ENCODE data around the gene KISS1. TPM values are rescaled to one million over a fixed set of nuclear protein-coding genes. Genes with fewer than 3 reads are reported as not detected.

Gene KISS1
- total RNA-seq, 1 donor from 2014 or later = 0.77 TPM

DNA sequence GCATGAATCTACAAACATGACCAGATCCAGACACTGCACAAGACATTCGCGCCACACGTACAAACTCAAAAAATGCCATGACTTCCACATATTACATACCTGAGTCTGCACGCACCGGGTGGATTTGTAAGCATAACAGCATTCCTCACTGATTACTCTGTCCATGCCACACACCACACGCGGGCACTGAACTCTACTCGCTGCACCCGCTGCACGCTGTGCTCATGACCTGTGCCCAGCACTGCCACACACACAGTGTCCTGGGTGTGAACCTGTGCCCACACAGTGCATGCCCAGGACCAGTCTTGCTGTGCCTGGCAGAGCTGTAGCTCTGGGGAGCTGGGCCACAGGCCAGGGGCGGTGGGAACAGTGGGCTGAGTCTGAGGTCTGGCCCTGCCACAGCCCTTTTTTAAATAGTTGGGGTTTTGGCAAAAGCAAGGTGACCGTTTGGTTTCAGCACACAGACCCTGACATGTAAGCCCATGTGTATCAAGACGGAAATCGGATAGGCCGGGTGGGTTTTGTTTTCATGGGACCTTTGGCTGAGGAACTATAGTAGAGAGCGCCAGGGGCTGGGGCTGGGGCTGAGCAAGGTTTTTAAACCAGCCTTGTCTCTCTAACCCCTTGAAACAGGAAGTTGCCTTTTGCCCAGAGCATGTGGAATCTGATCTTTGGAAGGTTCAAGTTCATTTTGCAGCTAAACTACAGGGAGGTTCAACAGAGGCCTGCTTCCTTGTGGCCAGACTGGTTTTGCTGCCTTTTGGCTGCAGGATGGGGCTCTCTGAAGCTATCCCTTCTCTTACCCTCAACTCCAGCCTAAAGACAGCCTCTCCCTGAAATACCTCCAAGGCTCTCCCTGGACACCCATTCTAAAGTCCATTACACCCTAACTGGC lies 29.8 kb upstream of the KISS1 start:
- no peak overlapping the region for H3K4me3 Mint-ChIP-seq (ENCODE audit: unreplicated experiment)
- no peaks in the 10 kb centered on the region for H3K9me3 Mint-ChIP-seq (ENCODE audit: low read depth)
- TF ChIP-seq CTCF (IDR thresholded peaks at IDR 0.05) = no peak
- H3K4me1 Mint-ChIP-seq (ENCODE audit: low read depth) = peaks cover 4% of the 10 kb centered on the region
- H3K27ac Mint-ChIP-seq (ENCODE audit: unreplicated experiment) = no peak overlapping the region
- peaks cover 2% of the 10 kb centered on the region for H3K27me3 Mint-ChIP-seq (ENCODE audit: low read depth)
- no peaks in the 10 kb centered on the region for H3K36me3 Mint-ChIP-seq (ENCODE audit: low read depth)
- DNase-seq (ENCODE audit: low spot score) = no peak

DNA sequence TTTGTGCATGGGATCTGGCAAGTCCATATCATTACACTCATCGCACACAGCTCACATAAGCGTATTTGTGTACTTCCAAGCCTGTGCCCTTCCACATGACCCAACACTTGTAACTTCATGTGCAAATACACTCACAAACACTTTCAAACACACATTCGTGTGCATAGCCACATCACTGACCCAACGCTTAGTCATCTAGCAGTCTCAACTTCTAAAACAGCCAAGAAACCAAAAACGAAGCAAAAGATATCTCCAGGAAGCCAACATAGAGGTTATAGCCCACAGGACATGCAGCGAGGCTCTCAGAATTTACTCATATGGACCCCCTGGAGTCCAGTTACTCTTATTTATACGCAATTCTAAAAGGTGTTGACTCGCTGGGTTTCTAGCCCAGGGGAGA lies 28.4 kb upstream of the KISS1 start:
- no peak for DNase-seq (ENCODE audit: low spot score)
- H3K27me3 Mint-ChIP-seq (ENCODE audit: low read depth) = peaks cover 2% of the 10 kb centered on the region
- no peak for TF ChIP-seq CTCF (IDR thresholded peaks at IDR 0.05)

DNA sequence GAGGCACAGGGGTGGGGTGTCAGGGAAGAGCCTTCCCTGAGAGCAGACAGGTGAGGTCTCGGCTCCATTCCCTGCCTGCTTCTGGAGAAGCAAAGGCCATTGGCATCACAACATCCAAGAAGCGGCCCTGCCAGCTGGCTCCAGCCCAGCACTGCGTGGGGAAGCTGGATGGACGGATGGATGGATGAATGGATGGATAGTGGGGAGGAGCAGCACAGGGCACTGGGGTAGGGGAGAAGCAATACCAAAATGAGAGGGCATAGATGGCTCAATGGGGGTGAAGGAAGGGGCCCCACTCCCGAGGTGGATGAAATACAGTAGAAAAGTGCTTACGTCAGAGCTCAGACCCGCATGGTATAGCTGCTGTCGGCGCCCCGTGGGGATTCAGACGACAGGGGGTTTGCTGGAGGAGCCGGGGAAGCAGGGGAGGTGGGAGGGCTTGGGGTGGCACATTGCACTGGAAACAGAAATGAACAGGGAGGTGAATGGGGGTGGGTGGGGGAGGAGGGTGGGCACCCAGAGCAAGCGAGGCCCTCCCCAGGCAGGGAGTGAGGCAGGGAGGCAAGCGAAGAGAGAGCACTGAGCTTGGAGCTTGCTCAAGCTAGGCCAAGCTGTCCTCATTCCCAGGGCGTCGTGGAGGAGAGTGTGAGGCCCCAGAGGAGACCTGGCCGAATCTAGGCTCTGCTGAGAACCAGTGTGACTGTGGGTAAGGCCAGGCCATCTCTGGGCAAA lies 27.0 kb upstream of the KISS1 start:
- DNase-seq (ENCODE audit: low spot score) = no peak
- Mint-ChIP-seq H3K9me3 (ENCODE audit: low read depth) (no peaks in the 10 kb centered on the region), H3K4me1 (ENCODE audit: low read depth) (peaks cover 4% of the 10 kb centered on the region), H3K36me3 (ENCODE audit: low read depth) (no peaks in the 10 kb centered on the region), H3K27me3 (ENCODE audit: low read depth) (no peaks in the 10 kb centered on the region), H3K4me3 (ENCODE audit: unreplicated experiment) (no peak overlapping the region), H3K27ac (ENCODE audit: unreplicated experiment) (no peak overlapping the region)
- TF ChIP-seq CTCF (IDR thresholded peaks at IDR 0.05) = no peak

More for the DNA sequence above, 28.4 kb upstream of the KISS1 start:
- Mint-ChIP-seq H3K4me3 (ENCODE audit: unreplicated experiment) (no peak overlapping the region), H3K27ac (ENCODE audit: unreplicated experiment) (no peak overlapping the region), H3K4me1 (ENCODE audit: low read depth) (peaks cover 4% of the 10 kb centered on the region), H3K9me3 (ENCODE audit: low read depth) (no peaks in the 10 kb centered on the region), H3K36me3 (ENCODE audit: low read depth) (no peaks in the 10 kb centered on the region)

- Mint-ChIP-seq H3K4me1 (ENCODE audit: low read depth) (peaks cover 4% of the 10 kb centered on the region), H3K36me3 (ENCODE audit: low read depth) (no peaks in the 10 kb centered on the region), H3K4me3 (ENCODE audit: unreplicated experiment) (no peak overlapping the region), H3K27ac (ENCODE audit: unreplicated experiment) (no peak overlapping the region), H3K27me3 (ENCODE audit: low read depth) (peaks cover 5% of the 10 kb centered on the region), H3K9me3 (ENCODE audit: low read depth) (no peaks in the 10 kb centered on the region)
- no peak for DNase-seq (ENCODE audit: low spot score)
- no peak for TF ChIP-seq CTCF (IDR thresholded peaks at IDR 0.05)
These were observed 26.4 kb upstream of the KISS1 start for GRCh38 chr1:204222764-204223055.

GRCh38 chr1:204222006-204222763 lies 25.9 kb upstream of the KISS1 start:
- no peak for DNase-seq (ENCODE audit: low spot score)
- Mint-ChIP-seq H3K4me1 (ENCODE audit: low read depth) (peaks cover 4% of the 10 kb centered on the region), H3K36me3 (ENCODE audit: low read depth) (no peaks in the 10 kb centered on the region), H3K4me3 (ENCODE audit: unreplicated experiment) (no peak overlapping the region), H3K27ac (ENCODE audit: unreplicated experiment) (no peak overlapping the region), H3K9me3 (ENCODE audit: low read depth) (no peaks in the 10 kb centered on the region), H3K27me3 (ENCODE audit: low read depth) (peaks cover 8% of the 10 kb centered on the region)
- no peak for TF ChIP-seq CTCF (IDR thresholded peaks at IDR 0.05)

Measured in chondrocyte (in vitro differentiated cells).